ENCODE data around the gene COG1. TPM values are rescaled to one million over a fixed set of nuclear protein-coding genes. Genes with fewer than 3 reads are reported as not detected.

Gene COG1
- total RNA-seq, 1 experiment from 2014 or later, result 26.5 TPM

- no peaks in the 10 kb centered on the region for H3K23me2 ChIP-seq (ENCODE audit: insufficient read length, low read depth, low read length, poor library complexity, severe bottlenecking)
- H4K20me1 ChIP-seq (ENCODE audit: control insufficient read depth, insufficient read depth, insufficient read length), result no peaks in the 10 kb centered on the region
- no peak overlapping the region for H2BK120ac ChIP-seq (ENCODE audit: low read depth, low read length, poor library complexity, severe bottlenecking)
- no peak overlapping the region for H2AFZ ChIP-seq (ENCODE audit: low read length)
- H4K5ac ChIP-seq (ENCODE audit: insufficient read length, low read depth, low read length), result no peak overlapping the region
- no peak overlapping the region for H3T11ph ChIP-seq (ENCODE audit: low read length)
- no peak for DNase-seq
- no peak overlapping the region; a peak in 1 of 7 replicates for H3K27ac Mint-ChIP-seq
- H2BK12ac ChIP-seq (ENCODE audit: insufficient read length, low read depth, low read length), result no peak overlapping the region
- H3K4me2 ChIP-seq (ENCODE audit: insufficient read depth, insufficient read length, low read length), result no peak overlapping the region
- no peak overlapping the region for H3K4ac ChIP-seq (ENCODE audit: low read depth, low read length)
- H3K4me1 Mint-ChIP-seq, result peaks cover 13 to 19% of the 10 kb centered on the region in 2 experiments
- no peaks in the 10 kb centered on the region for H3K9me3 ChIP-seq (ENCODE audit: control insufficient read depth, low read depth, low read length)
- no peak overlapping the region for H3K56ac ChIP-seq (ENCODE audit: insufficient read length, low read depth, low read length)
- H2BK5ac ChIP-seq (ENCODE audit: insufficient read length, low read length), result no peak overlapping the region
- H3K23ac ChIP-seq (ENCODE audit: insufficient read length, low read depth, low read length), result no peak overlapping the region
- no peak overlapping the region for H3K9ac ChIP-seq (ENCODE audit: extremely low read depth, insufficient read length, low read length)
- peaks cover 0 to 26% (median 17%) of the 10 kb centered on the region in 3 experiments; a peak in 6 of 7 replicates for H3K36me3 Mint-ChIP-seq (ENCODE audit: insufficient read depth in 1 of 3, low read depth in 3 of 3)
- H4K91ac ChIP-seq (ENCODE audit: insufficient read length, low read depth, low read length), result no peak overlapping the region
- no peak for TF ChIP-seq CTCF (conservative IDR thresholded peaks at IDR 0.05)
- no peaks in the 10 kb centered on the region for H3K79me1 ChIP-seq (ENCODE audit: insufficient read depth, low read depth, low read length, poor library complexity, severe bottlenecking)
- H3K4me1 ChIP-seq (ENCODE audit: insufficient read depth, low read length), result no peaks in the 10 kb centered on the region
- peaks cover 8% of the 10 kb centered on the region for H3K27me3 Mint-ChIP-seq (ENCODE audit: low read depth)
- H2BK15ac ChIP-seq (ENCODE audit: low read depth, low read length), result no peak overlapping the region
- no peaks in the 10 kb centered on the region for H3K79me2 ChIP-seq (ENCODE audit: insufficient read depth, low read length)
- no CpG with 5 or more reads among the region's 10 CpGs for WGBS (ENCODE audit: extremely low coverage, insufficient read length, low lambda C conversion rate)
- H3K9me3 Mint-ChIP-seq, result no peaks in the 10 kb centered on the region
- no peak overlapping the region for H3K14ac ChIP-seq (ENCODE audit: insufficient read depth, low read length)
- no peak overlapping the region for H2AK5ac ChIP-seq (ENCODE audit: insufficient read length, low read length)
- H3K4me3 Mint-ChIP-seq, result no peak overlapping the region; a peak in 1 of 5 replicates
- no peak overlapping the region for H2BK20ac ChIP-seq (ENCODE audit: low read depth, low read length, poor library complexity, severe bottlenecking)
- H4K8ac ChIP-seq (replicated peaks; ENCODE audit: insufficient read length, low read depth, low read length), result no peak overlapping the region
- no peak overlapping the region for H3K18ac ChIP-seq (ENCODE audit: insufficient read length, low read depth, low read length)
- H3K27ac ChIP-seq (ENCODE audit: insufficient read length, low read depth, low read length), result no peak overlapping the region
- no peaks in the 10 kb centered on the region for H3K27me3 ChIP-seq (ENCODE audit: insufficient read depth, low read length)
These were observed 55.7 kb downstream of the COG1 start for GRCh38 chr17:73248532-73248931.
